Body of pancreas (tissue), 4 donors: ENCODE measurements around the gene HMCN2. TPM values are rescaled to one million over a fixed set of nuclear protein-coding genes. Genes with fewer than 3 reads are reported as not detected.

ENCODE experiments used
- ATAC-seq: fragments of 150-250 bp; one replicate; pipeline ENCODE4 v1.9.1; 2016
- DNase-seq, 4 donors: peaks; one replicate each; pipeline ENCODE4 v3.0.0-alpha.2; 2019
- H3K27ac ChIP-seq, 4 donors: fragments of 200-600 bp; sonication (generic); 1 replicate in 3 of 4; 2 replicates in 1 of 4; pipeline versions ENCODE4 v1.5.1 to v1.6.1; 2016 to 2019; ENCODE audit warnings: mild to moderate bottlenecking in 1 of 4, mixed read lengths in 1 of 4, moderate library complexity in 1 of 4
- H3K27me3 ChIP-seq, 2 donors: fragments of 200-600 bp; sonication (generic); one replicate each; pipeline ENCODE4 v1.6.0; 2016; ENCODE audit warnings: mild to moderate bottlenecking in 1 of 2
- H3K36me3 ChIP-seq, 2 donors: fragments of 200-600 bp; sonication (generic); replicated peaks in 1 of 2; 2 replicates each; pipeline ENCODE4 v1.5.1; 2016; ENCODE audit warnings: low read depth in 2 of 2; ENCODE audit not compliant: insufficient read depth in 1 of 2
- H3K4me1 ChIP-seq: fragments of 200-600 bp; sonication (generic); one replicate; pipeline ENCODE4 v1.6.0; 2016
- H3K4me3 ChIP-seq, 2 donors: fragments of 200-600 bp; sonication (generic); 1 replicate in 1 of 2; 2 replicates in 1 of 2; pipeline ENCODE4 v1.5.1; 2016 to 2019
- H3K9me3 ChIP-seq, 3 donors: fragments of 200-600 bp; sonication (generic); 1 replicate in 2 of 3; 2 replicates in 1 of 3; pipeline ENCODE4 v1.5.1; 2016
- POLR2A ChIP-seq, 3 donors: fragments of 450-650 bp; IDR thresholded peaks; one replicate each; pipeline ENCODE4 v1.6.1; 2016; ENCODE audit warnings: antibody characterized with exemption in 3 of 3, mild to moderate bottlenecking in 2 of 3
- WGBS, 2 donors: methylation state at CpG; one replicate each; pipeline ENCODE4 v1.1.5; 2017; 5-methylcytosine and 5-hydroxymethylcytosine counted together
- intact Hi-C: fragments of 100-400 bp; cut with DNase I; formaldehyde crosslinking; loops from one replicate; pipeline ENCODE4 v1.15.1; 2023
- total RNA-seq, 2 donors: library from RNA; depleted of rRNA; stranded (reverse); fragments of >200 nt; gene quantifications; one replicate each; pipeline ENCODE4 v1.1.0, GENCODE V29; 2016
- TF ChIP-seq, protein P1 (sequence below), 7 experiments: fragments of 450-650 bp in 4 of 7; fragments of 200-600 bp in 3 of 7; sonication (generic) in 3 of 7; IDR thresholded peaks; one replicate each; pipeline ENCODE4 v1.5.1; 2016 to 2019; ENCODE audit warnings: antibody characterized with exemption in 7 of 7

HMCN2 gene
- total RNA-seq, 2 donors from 2014 or later = 0.78 to 3.6 TPM

DNA sequence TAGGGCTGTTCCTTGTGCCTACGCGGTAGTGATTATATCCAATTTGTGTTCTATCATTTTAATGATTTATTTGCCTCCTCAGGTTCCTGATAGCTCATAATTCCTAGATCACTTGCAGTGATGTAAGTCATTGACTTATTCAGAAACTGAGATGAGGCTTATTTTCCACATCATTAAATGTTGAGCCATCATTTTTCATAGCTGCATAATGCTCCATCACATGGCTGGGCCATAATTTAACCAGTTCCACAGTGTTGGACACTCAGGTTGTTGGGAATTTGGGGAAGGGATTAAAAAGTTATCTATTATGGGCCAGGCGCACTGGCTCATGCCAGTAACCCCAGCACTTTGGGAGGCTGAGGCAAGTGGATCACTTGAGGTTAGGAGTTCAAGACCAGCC is 35.8 kb upstream of the HMCN2 start:
- no peak for DNase-seq
- TF ChIP-seq, protein P1, sequence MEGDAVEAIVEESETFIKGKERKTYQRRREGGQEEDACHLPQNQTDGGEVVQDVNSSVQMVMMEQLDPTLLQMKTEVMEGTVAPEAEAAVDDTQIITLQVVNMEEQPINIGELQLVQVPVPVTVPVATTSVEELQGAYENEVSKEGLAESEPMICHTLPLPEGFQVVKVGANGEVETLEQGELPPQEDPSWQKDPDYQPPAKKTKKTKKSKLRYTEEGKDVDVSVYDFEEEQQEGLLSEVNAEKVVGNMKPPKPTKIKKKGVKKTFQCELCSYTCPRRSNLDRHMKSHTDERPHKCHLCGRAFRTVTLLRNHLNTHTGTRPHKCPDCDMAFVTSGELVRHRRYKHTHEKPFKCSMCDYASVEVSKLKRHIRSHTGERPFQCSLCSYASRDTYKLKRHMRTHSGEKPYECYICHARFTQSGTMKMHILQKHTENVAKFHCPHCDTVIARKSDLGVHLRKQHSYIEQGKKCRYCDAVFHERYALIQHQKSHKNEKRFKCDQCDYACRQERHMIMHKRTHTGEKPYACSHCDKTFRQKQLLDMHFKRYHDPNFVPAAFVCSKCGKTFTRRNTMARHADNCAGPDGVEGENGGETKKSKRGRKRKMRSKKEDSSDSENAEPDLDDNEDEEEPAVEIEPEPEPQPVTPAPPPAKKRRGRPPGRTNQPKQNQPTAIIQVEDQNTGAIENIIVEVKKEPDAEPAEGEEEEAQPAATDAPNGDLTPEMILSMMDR (IDR thresholded peaks at IDR 0.05) = no peak
- TF ChIP-seq POLR2A (IDR thresholded peaks at IDR 0.05) = no peak
- Histone ChIP-seq H3K36me3 (peaks cover 0 to 2% of the 10 kb centered on the region in 2 donors), H3K27me3 (no peaks in the 10 kb centered on the region), H3K4me1 (no peaks in the 10 kb centered on the region), H3K9me3 (no peaks in the 10 kb centered on the region), H3K4me3 (no peak overlapping the region), H3K27ac (no peak overlapping the region)
- ATAC-seq = no peak
- 67 to 73% methylated on average over 3 of the region's 3 CpGs for WGBS, 2 donors
- intact Hi-C loops = no loop called here

DNA sequence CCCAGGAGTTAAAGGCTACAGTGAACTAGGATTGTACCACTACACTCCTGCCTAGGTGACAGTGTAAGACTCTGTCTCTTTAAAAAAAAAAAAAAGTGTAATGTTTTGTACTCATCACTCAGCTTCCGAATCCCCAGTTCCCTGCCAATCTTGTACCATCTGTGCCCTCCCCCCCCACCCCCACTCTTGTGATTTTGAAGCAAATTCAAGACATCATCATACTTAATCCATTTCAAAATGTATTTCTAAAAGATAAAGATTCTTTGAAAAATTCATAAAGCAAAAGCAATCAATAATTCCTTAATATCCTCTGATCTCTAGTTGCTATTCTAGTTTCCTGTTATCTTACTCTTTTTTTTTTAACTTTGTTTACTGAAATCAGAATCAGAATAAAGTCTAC is 34.9 kb upstream of the HMCN2 start:
- TF ChIP-seq POLR2A (IDR thresholded peaks at IDR 0.05) = no peak
- TF ChIP-seq, protein P1 (IDR thresholded peaks at IDR 0.05) = no peak
- H3K36me3 ChIP-seq = peaks cover 0 to 2% of the 10 kb centered on the region in 2 donors
- no peaks in the 10 kb centered on the region for H3K27me3 ChIP-seq
- DNase-seq = no peak
- H3K4me1 ChIP-seq = no peaks in the 10 kb centered on the region
- H3K4me3 ChIP-seq = no peak overlapping the region
- no peak overlapping the region for H3K27ac ChIP-seq
- H3K9me3 ChIP-seq = no peaks in the 10 kb centered on the region
- 54 to 75% methylated on average over 1 of the region's 1 CpG for WGBS, 2 donors
- no peak for ATAC-seq
- intact Hi-C loops = no loop called here

DNA sequence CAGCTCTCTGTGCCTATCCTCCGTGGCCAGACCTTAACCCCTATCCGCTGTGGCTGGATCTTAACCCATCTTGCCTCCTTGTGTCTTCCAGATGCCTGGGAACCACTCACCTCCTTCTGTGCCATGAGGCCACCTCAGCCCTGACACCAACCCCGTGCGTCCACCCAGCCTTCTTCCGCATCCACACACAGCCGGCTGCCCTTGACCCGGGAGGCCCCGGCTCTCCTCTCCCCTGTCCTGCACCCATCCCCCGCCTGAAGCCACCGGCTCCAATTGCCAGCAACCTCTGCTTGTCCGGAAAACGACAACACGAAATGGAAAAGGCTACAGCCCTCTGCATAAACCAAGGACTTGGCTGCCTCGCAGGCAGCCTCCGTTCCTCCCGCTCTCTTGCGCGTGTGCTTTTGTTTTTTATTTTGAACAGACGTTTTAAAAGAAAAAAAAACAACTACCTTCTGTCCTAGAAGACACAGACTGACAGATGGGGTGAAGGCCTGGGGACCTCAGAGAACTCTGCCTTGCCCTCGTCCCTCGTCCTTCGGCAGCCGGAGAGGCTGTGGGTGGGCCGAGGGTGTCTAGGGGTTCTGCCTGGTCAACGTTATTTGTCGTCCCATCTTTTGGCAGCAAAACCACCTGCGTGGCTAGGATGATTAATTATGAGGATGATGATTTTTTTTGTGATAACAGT is 32.5 kb upstream of the HMCN2 start:
- intact Hi-C loops = no loop called here
- WGBS, 2 donors = 82 to 85% methylated on average over 27 of the region's 27 CpGs

GRCh38 chr9:130233587-130233945 is 32.0 kb upstream of the HMCN2 start:
- TF ChIP-seq, protein P1 (IDR thresholded peaks at IDR 0.05) = no peak
- no peak for TF ChIP-seq POLR2A (IDR thresholded peaks at IDR 0.05)
- no peak overlapping the region for H3K4me3 ChIP-seq
- H3K27me3 ChIP-seq = no peaks in the 10 kb centered on the region
- H3K4me1 ChIP-seq = peaks cover 4% of the 10 kb centered on the region
- peaks cover 0 to 2% of the 10 kb centered on the region in 2 donors for H3K36me3 ChIP-seq
- H3K27ac ChIP-seq = no peak overlapping the region
- no peak for DNase-seq
- no peak for ATAC-seq
- intact Hi-C loops = no loop called here
- H3K9me3 ChIP-seq = no peaks in the 10 kb centered on the region
- WGBS, 2 donors = 92 to 93% methylated on average over 8 of the region's 8 CpGs

More for the DNA sequence above, 32.5 kb upstream of the HMCN2 start:
- H3K4me1 ChIP-seq = peaks cover 4% of the 10 kb centered on the region
- TF ChIP-seq POLR2A (IDR thresholded peaks at IDR 0.05) = no peak
- TF ChIP-seq, protein P1 (IDR thresholded peaks at IDR 0.05) = no peak
- H3K27me3 ChIP-seq = no peaks in the 10 kb centered on the region
- H3K36me3 ChIP-seq = peaks cover 0 to 2% of the 10 kb centered on the region in 2 donors
- H3K9me3 ChIP-seq = no peaks in the 10 kb centered on the region
- no peak overlapping the region for H3K4me3 ChIP-seq
- ATAC-seq (no peak), DNase-seq (no peak)
- H3K27ac ChIP-seq = no peak overlapping the region
